ENCODE data around the gene HIVEP3.

The HIVEP3 gene

DNA sequence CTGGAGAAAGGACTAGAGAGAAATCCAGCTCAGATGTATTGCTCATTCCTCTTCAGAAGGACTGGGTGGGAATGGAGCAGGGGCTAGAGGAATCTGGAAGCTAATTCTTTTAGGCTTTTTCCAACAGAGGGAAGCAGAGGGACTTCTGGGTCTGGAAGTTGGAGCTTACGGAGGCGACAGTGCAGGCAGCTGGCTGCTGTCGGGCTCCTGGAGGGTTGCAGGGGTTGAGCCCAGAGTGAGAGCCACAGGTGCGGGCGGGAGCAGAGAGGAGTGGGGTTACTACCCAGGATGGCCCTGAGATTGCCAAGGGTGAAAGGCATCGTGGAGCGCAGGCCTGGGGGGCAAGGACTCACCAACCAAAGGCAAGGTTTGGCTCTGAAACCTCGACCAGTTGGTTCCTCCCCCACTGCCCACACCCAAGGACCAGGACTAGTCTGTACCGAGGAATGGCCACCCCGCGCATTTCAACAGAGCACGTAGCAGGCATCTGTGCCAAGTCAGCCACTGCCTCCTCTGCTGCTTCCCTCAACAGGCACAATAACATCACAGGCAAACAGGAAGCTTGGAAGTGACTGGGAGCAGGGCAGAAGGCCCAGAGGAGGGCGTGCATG is 411.5 kb downstream of the HIVEP3 start:
- no peak overlapping the region for H3K4me3 ChIP-seq (ENCODE audit: low read depth, low read length)
- DNase-seq (ENCODE audit: low read depth), result no peak
- TF ChIP-seq, protein P1, sequence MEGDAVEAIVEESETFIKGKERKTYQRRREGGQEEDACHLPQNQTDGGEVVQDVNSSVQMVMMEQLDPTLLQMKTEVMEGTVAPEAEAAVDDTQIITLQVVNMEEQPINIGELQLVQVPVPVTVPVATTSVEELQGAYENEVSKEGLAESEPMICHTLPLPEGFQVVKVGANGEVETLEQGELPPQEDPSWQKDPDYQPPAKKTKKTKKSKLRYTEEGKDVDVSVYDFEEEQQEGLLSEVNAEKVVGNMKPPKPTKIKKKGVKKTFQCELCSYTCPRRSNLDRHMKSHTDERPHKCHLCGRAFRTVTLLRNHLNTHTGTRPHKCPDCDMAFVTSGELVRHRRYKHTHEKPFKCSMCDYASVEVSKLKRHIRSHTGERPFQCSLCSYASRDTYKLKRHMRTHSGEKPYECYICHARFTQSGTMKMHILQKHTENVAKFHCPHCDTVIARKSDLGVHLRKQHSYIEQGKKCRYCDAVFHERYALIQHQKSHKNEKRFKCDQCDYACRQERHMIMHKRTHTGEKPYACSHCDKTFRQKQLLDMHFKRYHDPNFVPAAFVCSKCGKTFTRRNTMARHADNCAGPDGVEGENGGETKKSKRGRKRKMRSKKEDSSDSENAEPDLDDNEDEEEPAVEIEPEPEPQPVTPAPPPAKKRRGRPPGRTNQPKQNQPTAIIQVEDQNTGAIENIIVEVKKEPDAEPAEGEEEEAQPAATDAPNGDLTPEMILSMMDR (IDR thresholded peaks at IDR 0.05; ENCODE audit: insufficient read depth, low read depth, low read length, missing control alignments), result no peak

GRCh38 chr1:41504114-41505035 is 414.3 kb downstream of the HIVEP3 start:
- DNase-seq (ENCODE audit: low read depth), result no peak
- no peak overlapping the region for H3K4me3 ChIP-seq (ENCODE audit: low read depth, low read length)
- TF ChIP-seq, protein P1 (IDR thresholded peaks at IDR 0.05; ENCODE audit: insufficient read depth, low read depth, low read length, missing control alignments), result no peak

- TF ChIP-seq, protein P1 (IDR thresholded peaks at IDR 0.05; ENCODE audit: insufficient read depth, low read depth, low read length, missing control alignments), result no peak
- no peak for DNase-seq (ENCODE audit: low read depth)
- H3K4me3 ChIP-seq (ENCODE audit: low read depth, low read length), result no peak overlapping the region
Observed at GRCh38 chr1:41503538-41504113, 415.1 kb downstream of the HIVEP3 start.

- TF ChIP-seq, protein P1 (IDR thresholded peaks at IDR 0.05; ENCODE audit: insufficient read depth, low read depth, low read length, missing control alignments), result no peak
- no peak overlapping the region for H3K4me3 ChIP-seq (ENCODE audit: low read depth, low read length)
- DNase-seq (ENCODE audit: low read depth), result no peak
Observed at GRCh38 chr1:41502912-41503311, 415.8 kb downstream of the HIVEP3 start.

DNA sequence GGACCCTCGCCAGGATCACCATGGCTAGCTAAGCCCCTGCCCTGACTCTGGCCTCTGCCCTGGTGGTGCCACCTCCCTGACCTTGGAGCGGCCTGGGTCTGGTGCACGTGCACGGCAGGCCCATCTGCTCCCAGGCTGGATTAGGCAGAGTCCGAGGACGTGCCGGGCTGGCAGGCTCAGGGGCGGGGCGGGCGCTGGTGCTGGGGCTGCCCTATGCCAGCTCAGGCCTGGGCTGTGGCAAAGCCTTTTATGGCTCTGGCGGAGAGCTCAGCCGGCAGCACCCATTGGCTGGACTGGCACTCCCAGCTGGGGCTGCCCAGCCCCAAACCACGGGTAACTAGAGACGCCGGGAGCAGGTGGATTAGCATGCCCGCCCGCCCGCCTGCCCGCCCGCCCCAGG is 417.1 kb downstream of the HIVEP3 start:
- no peak overlapping the region for H3K4me3 ChIP-seq (ENCODE audit: low read depth, low read length)
- no peak for DNase-seq (ENCODE audit: low read depth)
- TF ChIP-seq, protein P1 (IDR thresholded peaks at IDR 0.05; ENCODE audit: insufficient read depth, low read depth, low read length, missing control alignments), result no peak

GRCh38 chr1:41500781-41501518 is 417.8 kb downstream of the HIVEP3 start:
- TF ChIP-seq, protein P1 (IDR thresholded peaks at IDR 0.05; ENCODE audit: insufficient read depth, low read depth, low read length, missing control alignments), result no peak
- H3K4me3 ChIP-seq (ENCODE audit: low read depth, low read length), result no peak overlapping the region
- no peak for DNase-seq (ENCODE audit: low read depth)

Data from GM12865 (cell line).